KMS-11 (cell line): Measurements from ENCODE around the gene OR5K2.

Source experiments
- H2AFZ ChIP-seq: fragments of 200-600 bp; sonication (generic); 2 replicates; pipeline ENCODE4 v1.6.1; 2016; ENCODE audit warnings: antibody characterized with exemption, mixed run types, low read depth
- H3K27ac ChIP-seq: fragments of 200-600 bp; sonication (generic); 2 replicates; pipeline ENCODE4 v1.6.1; 2016; ENCODE audit warnings: mild to moderate bottlenecking, mixed run types
- H3K27me3 ChIP-seq: fragments of 200-600 bp; sonication (generic); 2 replicates; pipeline ENCODE4 v1.6.1; 2017; ENCODE audit warnings: mild to moderate bottlenecking, low read depth, mixed run types, moderate library complexity; ENCODE audit not compliant: insufficient read depth
- H3K36me3 ChIP-seq: fragments of 200-600 bp; sonication (generic); 2 replicates; pipeline ENCODE4 v1.6.1; 2017; ENCODE audit warnings: mild to moderate bottlenecking, mixed run types; ENCODE audit not compliant: insufficient read depth
- H3K4me1 ChIP-seq: fragments of 200-600 bp; sonication (generic); 2 replicates; pipeline ENCODE4 v1.6.1; 2016; ENCODE audit warnings: mild to moderate bottlenecking, low read depth, mixed run types; ENCODE audit not compliant: poor library complexity, severe bottlenecking
- H3K4me2 ChIP-seq: fragments of 200-600 bp; sonication (generic); 2 replicates; pipeline ENCODE4 v1.7.0; 2016; ENCODE audit warnings: mild to moderate bottlenecking, mixed run types
- H3K4me3 ChIP-seq: fragments of 200-600 bp; sonication (generic); IDR thresholded peaks from 2 replicates; pipeline ENCODE4 v1.6.1; 2017; ENCODE audit warnings: low read depth, low read length, mixed read lengths; ENCODE audit not compliant: insufficient read depth
- H3K79me2 ChIP-seq: fragments of 200-600 bp; sonication (generic); 2 replicates; pipeline ENCODE4 v1.6.1; 2016; ENCODE audit warnings: low read depth, mixed run types; ENCODE audit not compliant: insufficient read depth
- H3K9ac ChIP-seq: fragments of 200-600 bp; sonication (generic); 2 replicates; pipeline ENCODE4 v1.6.1; 2016; ENCODE audit warnings: mild to moderate bottlenecking, mixed run types
- H4K20me1 ChIP-seq: fragments of 200-600 bp; sonication (generic); 2 replicates; pipeline ENCODE4 v1.6.1; 2016; ENCODE audit warnings: mild to moderate bottlenecking, mixed run types; ENCODE audit not compliant: insufficient read depth
- CTCF ChIP-seq: fragments of 200-600 bp; sonication (generic); conservative IDR thresholded peaks from 2 replicates; pipeline ENCODE4 v1.6.1; 2017; ENCODE audit warnings: low read depth, mild to moderate bottlenecking, antibody characterized with exemption, low read length, moderate library complexity, mixed read lengths

Gene OR5K2

GRCh38 chr3:98528474-98529346 lies 31.2 kb downstream of the OR5K2 start:
- H3K27me3 ChIP-seq: no peaks in the 10 kb centered on the region
- H3K4me2 ChIP-seq: peak overlapping the region; percentile 59
- H4K20me1 ChIP-seq: no peaks in the 10 kb centered on the region
- H2AFZ ChIP-seq: no peak overlapping the region
- H3K4me1 ChIP-seq: peaks cover 80% of the 10 kb centered on the region
- H3K9ac ChIP-seq: no peak overlapping the region
- TF ChIP-seq CTCF: no peak
- H3K79me2 ChIP-seq: no peaks in the 10 kb centered on the region
- no peak overlapping the region for H3K27ac ChIP-seq
- H3K36me3 ChIP-seq: no peaks in the 10 kb centered on the region
- H3K4me3 ChIP-seq: no peak overlapping the region

GRCh38 chr3:98529856-98530459 lies 32.5 kb downstream of the OR5K2 start:
- TF ChIP-seq CTCF: no peak
- Histone ChIP-seq H3K27ac (no peak overlapping the region), H3K27me3 (no peaks in the 10 kb centered on the region), H3K4me2 (no peak overlapping the region), H2AFZ (no peak overlapping the region), H3K9ac (no peak overlapping the region), H4K20me1 (no peaks in the 10 kb centered on the region), H3K4me3 (no peak overlapping the region), H3K79me2 (no peaks in the 10 kb centered on the region), H3K36me3 (no peaks in the 10 kb centered on the region), H3K4me1 (peaks cover 74% of the 10 kb centered on the region)

GRCh38 chr3:98530676-98531075 lies 33.2 kb downstream of the OR5K2 start:
- Histone ChIP-seq H4K20me1 (no peaks in the 10 kb centered on the region), H3K4me3 (no peak overlapping the region), H3K79me2 (no peaks in the 10 kb centered on the region), H3K9ac (no peak overlapping the region), H3K27me3 (no peaks in the 10 kb centered on the region), H3K36me3 (no peaks in the 10 kb centered on the region), H3K4me1 (peaks cover 67% of the 10 kb centered on the region), H3K4me2 (no peak overlapping the region), H2AFZ (no peak overlapping the region), H3K27ac (no peak overlapping the region)
- TF ChIP-seq CTCF: no peak

- Histone ChIP-seq H2AFZ (no peak within 1 kb of the TSS), H3K4me1 (peaks cover 61% of the 10 kb centered on the region), H4K20me1 (no peaks in the 10 kb centered on the region), H3K4me2 (peak within 1 kb of the TSS; percentile 39; the same call in 1 of the 2 replicates), H3K27ac (no peak within 1 kb of the TSS), H3K27me3 (no peaks in the 10 kb centered on the region), H3K4me3 (no peak within 1 kb of the TSS), H3K9ac (no peak within 1 kb of the TSS), H3K79me2 (no peaks in the 10 kb centered on the region), H3K36me3 (no peaks in the 10 kb centered on the region)
- TF ChIP-seq CTCF: no peak
Measured at GRCh38 chr3:98531622-98532274, 34.3 kb downstream of the OR5K2 start, which contains the start of gene GPR15. Gene GPR15, plus strand, starts transcription at chr3:98531978. Its CDS starts 56 bp downstream, at chr3:98532034.
